Muscle of back (tissue), 10 donors: Measurements from ENCODE around the gene ALKBH4. TPM values are rescaled to one million over a fixed set of nuclear protein-coding genes. Genes with fewer than 3 reads are reported as not detected.

ENCODE experiments used
- polyA plus RNA-seq, 10 donors: library from polyadenylated mRNA; unstranded; fragments of 120-200 nt; gene quantifications; one replicate each; pipeline ENCODE4 v1.2.1, GENCODE V29; 2013; ENCODE audit not compliant: insufficient read length in 10 of 10

The ALKBH4 gene
- polyA plus RNA-seq, 10 donors: 5.6 to 9.4 (median 7.5) TPM

Other genes starting within 250 kb of the ALKBH4 start
- gene SH2B2, start 178.0 kb downstream of the ALKBH4 start, polyA plus RNA-seq: 10 to 100 TPM in 9 of 10 donors, 1 to 10 TPM in 1; 8.9 to 15.3 (median 11.9) TPM
- 1 to 10 TPM in 9 of 10 donors, not detected in 1; 1.5 to 9.4 (median 3.4) TPM for gene SPDYE6, start 108.4 kb downstream of the ALKBH4 start, polyA plus RNA-seq
- 10 to 100 TPM; 17.6 to 30.1 (median 24.8) TPM for gene PRKRIP1, start 68.5 kb downstream of the ALKBH4 start, polyA plus RNA-seq
- gene ORAI2, start 31.3 kb downstream of the ALKBH4 start, polyA plus RNA-seq: 10 to 100 TPM in 5 of 10 donors, 1 to 10 TPM in 5; 6.3 to 16.0 (median 9.7) TPM
- gene LRWD1, start 121 bp upstream of the ALKBH4 start, polyA plus RNA-seq: 10 to 100 TPM in 7 of 10 donors, 1 to 10 TPM in 3; 8.5 to 16.0 (median 10.7) TPM
- 10 to 100 TPM; 22.1 to 36.5 (median 27.2) TPM for gene POLR2J, start 14.1 kb upstream of the ALKBH4 start, polyA plus RNA-seq
- 10 to 100 TPM in 9 of 10 donors, 1 to 10 TPM in 1; 8.4 to 21.6 (median 11.4) TPM for gene RASA4B, start 52.9 kb upstream of the ALKBH4 start, polyA plus RNA-seq
- gene UPK3BL2, start 78.8 kb upstream of the ALKBH4 start, polyA plus RNA-seq: 10 to 100 TPM in 3 of 10 donors, 1 to 10 TPM in 7; 1.2 to 16.5 (median 8.6) TPM
- 10 to 100 TPM in 3 of 10 donors, 1 to 10 TPM in 7; 2.3 to 13.2 (median 5.3) TPM for gene SPDYE2, start 86.4 kb upstream of the ALKBH4 start, polyA plus RNA-seq
- gene POLR2J3, start 107.7 kb upstream of the ALKBH4 start, polyA plus RNA-seq: 10 to 100 TPM; 50.7 to 80.4 (median 63.5) TPM
- 10 to 100 TPM; 16.3 to 43.7 (median 27.8) TPM for gene RASA4, start 151.9 kb upstream of the ALKBH4 start, polyA plus RNA-seq
- 10 to 100 TPM in 6 of 10 donors, 1 to 10 TPM in 4; 3.7 to 50.4 (median 10.9) TPM for gene UPK3BL1, start 177.9 kb upstream of the ALKBH4 start, polyA plus RNA-seq
- gene SPDYE2B, start 185.5 kb upstream of the ALKBH4 start, polyA plus RNA-seq: 1 to 10 TPM in 7 of 10 donors, under 1 TPM in 3; 0.32 to 3.9 (median 1.7) TPM
- 1 to 10 TPM in 8 of 10 donors, under 1 TPM in 1, not detected in 1; 0.54 to 4.3 (median 2.4) TPM for gene POLR2J2, start 206.8 kb upstream of the ALKBH4 start, polyA plus RNA-seq